Panc1 (cell line): Measurements from ENCODE around the gene DCXR.

ENCODE experiments used
- CTCF ChIP-seq: fragments of 450-650 bp; IDR thresholded peaks from 2 replicates; pipeline ENCODE4 v1.5.1; 2017; ENCODE audit warnings: mild to moderate bottlenecking
- POLR2AphosphoS5 ChIP-seq: IDR thresholded peaks from 2 replicates; pipeline ENCODE4 v1.6.1; 2012; ENCODE audit warnings: mild to moderate bottlenecking, low read depth, low read length, moderate library complexity
- TCF7L2 ChIP-seq: IDR thresholded peaks from 2 replicates; pipeline ENCODE4 v1.6.1; 2011; ENCODE audit warnings: mild to moderate bottlenecking, low read depth, low read length, inconsistent platforms

GRCh38 chr17:82053130-82053529, 15.6 kb upstream of the DCXR start:
- TF ChIP-seq CTCF: no peak
- no peak for TF ChIP-seq POLR2AphosphoS5
- TF ChIP-seq TCF7L2: no peak
